GM12864 (cell line): ENCODE results near the gene CCNG1.
"Not testable (repeated sequence)": the region's sequence is repeated elsewhere in the genome, so short reads cannot be mapped to it uniquely, and the experiment has no call there.

Source experiments
- DNase-seq: peaks from one replicate; pipeline ENCODE4 v3.0.0-alpha.2; 2011; ENCODE audit warnings: low read depth
- H3K4me3 ChIP-seq: 2 replicates; pipeline ENCODE4 v1.5.1; 2011; ENCODE audit warnings: mild to moderate bottlenecking, low read depth, low read length, control low read depth
- TF ChIP-seq, protein P1 (sequence below): IDR thresholded peaks from 2 replicates; pipeline ENCODE4 v1.5.1; 2011; ENCODE audit warnings: low read depth, mild to moderate bottlenecking, moderate library complexity, low read length, control low read depth, inconsistent platforms; ENCODE audit errors: missing control alignments

The CCNG1 gene

GRCh38 chr5:163437309-163438182, at the start of gene CCNG1:
CCNG1 (plus strand) TSS chr5:163437595; CDS start chr5:163439257, 1,662 bp downstream.
- peak within 1 kb of the TSS; percentile 99 for H3K4me3 ChIP-seq
- DNase-seq = peak; percentile 93
- TF ChIP-seq, protein P1, sequence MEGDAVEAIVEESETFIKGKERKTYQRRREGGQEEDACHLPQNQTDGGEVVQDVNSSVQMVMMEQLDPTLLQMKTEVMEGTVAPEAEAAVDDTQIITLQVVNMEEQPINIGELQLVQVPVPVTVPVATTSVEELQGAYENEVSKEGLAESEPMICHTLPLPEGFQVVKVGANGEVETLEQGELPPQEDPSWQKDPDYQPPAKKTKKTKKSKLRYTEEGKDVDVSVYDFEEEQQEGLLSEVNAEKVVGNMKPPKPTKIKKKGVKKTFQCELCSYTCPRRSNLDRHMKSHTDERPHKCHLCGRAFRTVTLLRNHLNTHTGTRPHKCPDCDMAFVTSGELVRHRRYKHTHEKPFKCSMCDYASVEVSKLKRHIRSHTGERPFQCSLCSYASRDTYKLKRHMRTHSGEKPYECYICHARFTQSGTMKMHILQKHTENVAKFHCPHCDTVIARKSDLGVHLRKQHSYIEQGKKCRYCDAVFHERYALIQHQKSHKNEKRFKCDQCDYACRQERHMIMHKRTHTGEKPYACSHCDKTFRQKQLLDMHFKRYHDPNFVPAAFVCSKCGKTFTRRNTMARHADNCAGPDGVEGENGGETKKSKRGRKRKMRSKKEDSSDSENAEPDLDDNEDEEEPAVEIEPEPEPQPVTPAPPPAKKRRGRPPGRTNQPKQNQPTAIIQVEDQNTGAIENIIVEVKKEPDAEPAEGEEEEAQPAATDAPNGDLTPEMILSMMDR = peak; percentile 2

GRCh38 chr5:163395792-163396191, 41.6 kb upstream of the CCNG1 start:
- TF ChIP-seq, protein P1 = no peak
- no peak overlapping the region for H3K4me3 ChIP-seq
- DNase-seq = no peak

DNA sequence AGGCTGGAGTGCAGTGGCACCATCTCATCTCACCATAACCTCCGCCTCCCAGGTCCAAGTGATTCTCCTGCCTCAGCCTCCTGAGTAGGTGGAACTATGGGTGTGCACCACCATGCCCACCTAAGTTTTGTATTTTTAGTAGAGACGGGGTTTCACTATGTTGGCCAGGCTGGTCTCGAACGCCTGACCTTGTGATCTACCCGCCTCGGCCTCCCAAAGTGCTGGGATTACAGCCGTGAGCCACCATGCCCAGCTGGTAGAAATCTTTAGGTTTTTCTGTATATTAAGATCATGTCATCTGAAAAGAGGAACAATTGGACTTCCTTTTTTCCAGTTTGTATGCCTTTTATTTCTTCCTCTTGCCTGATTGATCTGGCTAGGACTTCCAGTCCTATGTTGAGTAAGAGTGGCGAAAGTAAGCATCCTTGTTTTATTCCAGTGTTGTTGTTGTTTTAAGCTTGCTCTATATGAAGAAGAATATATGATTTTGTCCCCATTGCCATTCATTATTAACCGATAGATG, 40.5 kb upstream of the CCNG1 start:
- DNase-seq, H3K4me3 ChIP-seq: not testable (repeated sequence)

- DNase-seq = no peak
- TF ChIP-seq, protein P1 = no peak
- no peak overlapping the region for H3K4me3 ChIP-seq
Measured at GRCh38 chr5:163397354-163397753, 40.0 kb upstream of the CCNG1 start.

- no peak for DNase-seq
- H3K4me3 ChIP-seq = no peak overlapping the region
- TF ChIP-seq, protein P1 = no peak
Measured at GRCh38 chr5:163399923-163400322, 37.5 kb upstream of the CCNG1 start.

DNA sequence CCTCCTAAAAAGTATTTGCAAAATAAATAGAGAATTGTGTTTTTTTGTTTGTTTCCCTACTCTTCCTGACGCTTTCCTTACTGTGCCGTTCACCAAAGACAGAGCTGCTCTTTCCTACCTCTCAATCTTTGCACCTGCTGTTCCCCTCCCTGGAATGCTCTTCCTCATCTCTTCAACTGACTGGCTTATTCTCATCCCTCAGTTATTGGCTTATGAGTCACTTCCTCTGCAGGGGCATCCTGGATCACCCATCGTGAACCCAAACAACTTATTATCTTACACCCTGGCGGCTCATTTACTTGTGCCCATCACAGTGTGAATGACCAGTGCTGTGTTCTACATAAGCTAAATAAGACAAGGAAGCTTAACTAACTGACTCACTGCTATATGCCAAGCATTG, 36.1 kb upstream of the CCNG1 start:
- TF ChIP-seq, protein P1 = no peak
- H3K4me3 ChIP-seq = no peak overlapping the region
- DNase-seq = no peak

GRCh38 chr5:163402007-163402406, 35.4 kb upstream of the CCNG1 start:
- TF ChIP-seq, protein P1 = no peak
- no peak overlapping the region for H3K4me3 ChIP-seq
- DNase-seq = no peak
